ENCODE measurements around the gene ARHGAP32.
"Not testable (repeated sequence)": the region's sequence is repeated elsewhere in the genome, so short reads cannot be mapped to it uniquely, and the experiment has no call there.

The ARHGAP32 gene

DNA sequence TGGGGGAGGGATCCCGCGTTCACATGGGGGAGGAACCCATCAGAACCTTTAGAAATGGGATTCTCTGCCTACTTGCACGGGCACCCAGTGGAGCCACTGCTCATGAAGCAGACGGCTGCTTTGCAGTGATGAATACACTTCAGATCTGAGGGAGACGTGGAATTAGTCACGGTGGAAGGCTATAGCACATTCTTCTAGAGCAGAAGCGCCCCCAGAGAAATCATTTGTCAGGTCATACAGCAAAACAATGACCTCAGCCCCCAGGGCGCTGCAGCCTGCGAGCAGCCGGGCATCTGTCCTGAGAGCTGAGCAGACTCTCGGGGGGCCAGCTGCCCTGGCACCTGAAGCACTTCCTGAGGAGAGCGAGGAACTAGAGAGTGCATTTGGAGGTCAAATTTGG is 262.1 kb downstream of the ARHGAP32 start:
- no peak for DNase-seq (ENCODE audit: low spot score)

GRCh38 chr11:128929468-128929867 is 262.7 kb downstream of the ARHGAP32 start:
- DNase-seq (ENCODE audit: low spot score), result no peak

- no peak for DNase-seq (ENCODE audit: low spot score)
These were observed 263.7 kb downstream of the ARHGAP32 start for GRCh38 chr11:128928400-128928799.

- no peak for DNase-seq (ENCODE audit: low spot score)
These were observed 264.3 kb downstream of the ARHGAP32 start for GRCh38 chr11:128927683-128928336.

GRCh38 chr11:128927108-128927461 is 265.0 kb downstream of the ARHGAP32 start:
- DNase-seq (ENCODE audit: low spot score), result no peak

- no peak for DNase-seq (ENCODE audit: low spot score)
These were observed 265.6 kb downstream of the ARHGAP32 start for GRCh38 chr11:128926437-128927107.

DNA sequence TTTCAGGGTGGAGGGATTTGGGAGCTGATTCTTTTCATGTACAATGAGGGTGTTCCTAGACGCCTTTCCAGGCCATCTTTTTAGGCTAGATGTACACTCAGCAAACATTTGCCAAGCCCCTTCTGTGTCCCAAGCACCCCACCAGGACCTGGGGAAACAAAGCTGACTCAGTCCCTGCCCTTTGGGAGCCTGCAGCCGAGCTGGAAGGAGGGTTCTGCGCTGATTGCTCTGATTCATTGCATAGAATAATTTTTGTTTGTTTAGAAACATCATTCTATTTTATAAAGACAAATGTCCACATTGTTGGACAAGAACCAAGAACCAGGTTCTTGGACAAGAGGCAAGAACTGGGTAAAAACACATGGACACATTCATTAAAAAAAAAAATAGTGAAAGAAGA is 266.1 kb downstream of the ARHGAP32 start:
- DNase-seq (ENCODE audit: low spot score), result no peak

- no peak for DNase-seq (ENCODE audit: low spot score)
These were observed 266.9 kb downstream of the ARHGAP32 start for GRCh38 chr11:128925250-128925600.

DNA sequence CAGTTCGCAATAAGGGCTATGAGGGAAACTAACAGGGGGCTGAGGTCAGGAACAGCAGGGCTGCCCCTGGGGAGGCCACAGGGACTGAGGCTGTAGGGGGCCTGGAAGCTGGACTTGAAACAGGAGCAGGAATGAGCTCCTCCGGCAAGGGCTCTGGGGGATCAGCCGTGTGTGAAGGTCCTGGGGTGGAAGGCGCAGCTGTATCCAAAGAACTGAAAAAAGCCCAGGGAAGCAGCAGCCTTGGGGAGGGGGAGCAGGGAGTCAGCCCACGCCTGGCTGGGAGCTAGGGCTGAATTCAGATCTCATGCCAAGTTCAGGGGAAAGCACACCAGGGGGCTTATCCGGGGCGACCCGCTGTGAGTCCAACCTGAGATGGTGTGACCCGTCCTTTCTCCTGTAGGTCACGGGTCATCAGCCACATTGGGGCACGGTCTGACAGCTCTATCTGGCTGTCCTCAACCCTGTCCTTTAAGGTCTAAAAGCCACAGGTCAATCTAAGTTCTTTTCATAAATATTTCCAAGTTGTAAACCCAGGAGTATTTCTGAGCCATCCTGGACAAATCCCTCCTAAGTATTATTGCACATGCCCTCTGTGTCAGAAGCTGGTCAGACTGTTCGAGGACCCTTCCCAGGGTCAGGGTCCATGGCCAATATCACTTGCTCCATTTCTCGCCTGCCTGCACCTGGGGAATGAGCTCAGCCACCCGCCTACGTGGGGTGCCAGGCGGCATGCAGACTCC is 267.4 kb downstream of the ARHGAP32 start:
- no peak for DNase-seq (ENCODE audit: low spot score)

DNA sequence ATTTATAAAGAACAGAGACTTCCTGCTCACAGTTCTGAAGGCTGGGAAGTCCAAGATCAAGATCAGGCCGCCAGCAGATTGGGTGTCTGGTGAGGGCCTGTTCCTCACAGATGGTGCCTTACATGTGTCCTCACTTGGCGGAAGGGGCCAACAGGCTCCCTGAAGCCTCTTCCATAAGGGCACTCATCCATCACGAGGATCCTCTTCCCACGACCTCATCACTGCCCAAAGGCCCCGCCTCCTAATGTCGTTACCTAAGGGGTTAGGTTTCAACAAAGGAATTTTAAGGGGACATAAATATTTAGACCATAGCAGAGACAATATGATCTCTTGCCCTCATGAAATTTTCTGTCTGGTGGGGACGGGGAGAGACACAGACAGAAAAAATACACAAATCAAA is 268.0 kb downstream of the ARHGAP32 start:
- no peak for DNase-seq (ENCODE audit: low spot score)

- no peak for DNase-seq (ENCODE audit: low spot score)
These were observed 270.3 kb downstream of the ARHGAP32 start for GRCh38 chr11:128921793-128922192.

DNA sequence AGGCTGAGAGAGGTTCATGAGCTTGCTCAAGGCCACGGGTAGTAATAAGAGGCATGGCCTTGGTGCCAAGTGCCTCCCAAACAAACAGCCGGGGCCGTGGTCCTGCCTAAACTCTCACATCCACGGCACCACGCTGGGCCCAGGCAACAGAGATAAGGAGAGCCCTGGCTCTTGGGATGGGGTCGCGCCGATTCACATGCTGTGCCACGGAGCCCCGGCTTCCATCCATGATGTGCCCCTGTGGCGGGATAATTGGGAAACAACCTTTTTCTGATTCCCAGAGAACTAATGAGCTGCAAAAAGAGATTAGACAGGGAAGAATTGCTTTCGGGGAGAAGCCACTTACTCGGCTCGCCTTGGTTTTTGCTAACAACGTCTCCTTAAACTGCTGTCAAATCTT is 271.5 kb downstream of the ARHGAP32 start:
- no peak for DNase-seq (ENCODE audit: low spot score)

DNA sequence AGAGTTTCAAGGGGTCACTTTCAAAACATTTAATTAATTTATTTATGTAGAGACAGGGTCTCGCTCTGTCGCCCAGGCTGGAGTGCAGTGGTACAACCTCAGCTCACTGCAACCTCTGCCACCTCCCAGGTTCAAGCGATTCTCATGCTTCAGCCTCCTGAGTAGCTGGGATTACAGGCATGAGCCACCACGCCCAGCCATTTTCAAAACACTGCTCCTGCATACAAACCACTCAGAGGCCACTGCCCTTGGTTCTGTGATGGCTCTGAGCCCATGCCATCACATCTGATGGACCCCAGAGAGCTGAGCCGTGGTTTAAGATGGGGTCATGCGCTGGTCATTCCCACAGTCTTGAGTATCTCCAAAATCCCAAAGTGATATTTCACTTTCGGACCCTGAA is 272.5 kb downstream of the ARHGAP32 start:
- DNase-seq (ENCODE audit: low spot score), result not testable (repeated sequence)

DNA sequence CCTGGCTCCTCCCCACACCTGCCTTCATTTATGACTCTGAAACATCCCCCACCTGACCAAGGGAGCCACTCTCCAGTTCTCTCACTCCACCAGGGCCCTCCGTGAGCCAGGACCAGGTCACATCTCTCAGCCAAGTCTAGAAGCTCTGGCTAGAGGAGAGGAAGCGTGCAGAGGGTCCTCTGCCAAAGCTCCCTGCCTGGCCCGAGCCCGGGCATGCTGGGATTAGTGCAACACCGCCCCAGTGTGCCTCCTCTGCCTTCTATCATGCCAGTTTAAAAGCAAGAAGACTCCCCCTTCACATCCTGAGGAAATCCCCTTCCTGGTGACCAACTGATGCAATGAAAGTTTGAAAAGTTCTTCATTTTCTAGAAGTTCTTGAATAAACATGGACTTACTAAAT is 272.9 kb downstream of the ARHGAP32 start:
- no peak for DNase-seq (ENCODE audit: low spot score)

DNA sequence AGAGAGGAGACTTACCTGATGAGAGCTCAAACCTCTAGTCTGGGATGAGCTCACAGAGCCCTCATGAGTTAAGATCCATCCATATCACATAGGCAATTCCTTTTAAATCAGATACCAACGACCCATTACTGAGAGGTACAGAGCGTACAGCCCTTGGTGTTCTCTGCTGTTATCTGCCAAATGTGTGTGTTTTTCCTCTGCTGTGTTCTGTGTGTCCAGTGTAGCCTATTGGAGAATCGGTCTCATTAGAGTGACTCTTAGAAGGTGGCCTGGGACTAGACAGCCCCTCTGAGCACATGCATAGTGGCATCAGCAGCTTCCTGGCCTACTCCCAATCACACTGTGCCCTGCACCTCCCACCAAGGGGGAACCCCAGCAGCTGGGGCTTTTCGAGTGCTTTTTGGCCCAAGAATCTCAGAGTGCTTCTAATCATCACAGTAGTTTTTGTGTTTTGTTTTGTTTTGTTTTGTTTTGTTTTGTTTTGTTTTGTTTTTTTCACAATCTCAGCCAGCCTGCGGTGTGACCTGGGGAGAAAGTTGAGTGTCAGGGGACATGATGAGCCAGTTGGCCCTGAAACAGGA is 274.9 kb downstream of the ARHGAP32 start:
- no peak for DNase-seq (ENCODE audit: low spot score)

GRCh38 chr11:128916681-128917080 is 275.4 kb downstream of the ARHGAP32 start:
- no peak for DNase-seq (ENCODE audit: low spot score)

GRCh38 chr11:128916037-128916572 is 276.0 kb downstream of the ARHGAP32 start:
- DNase-seq (ENCODE audit: low spot score), result no peak

DNA sequence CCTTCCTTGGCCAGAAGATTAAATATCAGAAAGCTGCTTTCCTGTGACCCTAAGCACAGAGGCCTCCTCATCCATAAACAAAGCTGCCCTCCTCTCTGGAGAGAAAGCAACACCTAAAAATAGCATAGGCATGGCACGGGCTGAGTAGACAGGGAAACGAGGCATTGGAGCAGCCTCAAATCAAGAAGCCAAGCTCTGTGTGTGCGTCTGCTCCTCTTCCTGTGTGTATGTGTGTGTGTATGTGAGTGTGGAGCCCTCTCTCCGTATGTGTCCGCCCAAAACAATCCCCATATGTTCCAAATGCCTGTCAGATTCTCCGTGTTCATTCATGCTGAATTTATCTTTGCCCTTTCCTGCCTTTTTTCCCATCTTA is 277.0 kb downstream of the ARHGAP32 start:
- no peak for DNase-seq (ENCODE audit: low spot score)

Data from HuH-7.5 (cell line).